KMS-11 (cell line): ENCODE data around the gene OTUD7B.

ENCODE experiments used
- H2AFZ ChIP-seq: fragments of 200-600 bp; sonication (generic); 2 replicates; pipeline ENCODE4 v1.6.1; 2016; ENCODE audit warnings: antibody characterized with exemption, mixed run types, low read depth
- H3K27ac ChIP-seq: fragments of 200-600 bp; sonication (generic); 2 replicates; pipeline ENCODE4 v1.6.1; 2016; ENCODE audit warnings: mild to moderate bottlenecking, mixed run types
- H3K27me3 ChIP-seq: fragments of 200-600 bp; sonication (generic); 2 replicates; pipeline ENCODE4 v1.6.1; 2017; ENCODE audit warnings: mild to moderate bottlenecking, low read depth, mixed run types, moderate library complexity; ENCODE audit not compliant: insufficient read depth
- H3K36me3 ChIP-seq: fragments of 200-600 bp; sonication (generic); 2 replicates; pipeline ENCODE4 v1.6.1; 2017; ENCODE audit warnings: mild to moderate bottlenecking, mixed run types; ENCODE audit not compliant: insufficient read depth
- H3K4me1 ChIP-seq: fragments of 200-600 bp; sonication (generic); 2 replicates; pipeline ENCODE4 v1.6.1; 2016; ENCODE audit warnings: mild to moderate bottlenecking, low read depth, mixed run types; ENCODE audit not compliant: poor library complexity, severe bottlenecking
- H3K4me2 ChIP-seq: fragments of 200-600 bp; sonication (generic); 2 replicates; pipeline ENCODE4 v1.7.0; 2016; ENCODE audit warnings: mild to moderate bottlenecking, mixed run types
- H3K4me3 ChIP-seq: fragments of 200-600 bp; sonication (generic); IDR thresholded peaks from 2 replicates; pipeline ENCODE4 v1.6.1; 2017; ENCODE audit warnings: low read depth, low read length, mixed read lengths; ENCODE audit not compliant: insufficient read depth
- H3K79me2 ChIP-seq: fragments of 200-600 bp; sonication (generic); 2 replicates; pipeline ENCODE4 v1.6.1; 2016; ENCODE audit warnings: low read depth, mixed run types; ENCODE audit not compliant: insufficient read depth
- H3K9ac ChIP-seq: fragments of 200-600 bp; sonication (generic); 2 replicates; pipeline ENCODE4 v1.6.1; 2016; ENCODE audit warnings: mild to moderate bottlenecking, mixed run types
- H4K20me1 ChIP-seq: fragments of 200-600 bp; sonication (generic); 2 replicates; pipeline ENCODE4 v1.6.1; 2016; ENCODE audit warnings: mild to moderate bottlenecking, mixed run types; ENCODE audit not compliant: insufficient read depth
- TF ChIP-seq, protein P1 (sequence below): fragments of 200-600 bp; sonication (generic); conservative IDR thresholded peaks from 2 replicates; pipeline ENCODE4 v1.6.1; 2017; ENCODE audit warnings: low read depth, mild to moderate bottlenecking, antibody characterized with exemption, low read length, moderate library complexity, mixed read lengths

The OTUD7B gene

DNA sequence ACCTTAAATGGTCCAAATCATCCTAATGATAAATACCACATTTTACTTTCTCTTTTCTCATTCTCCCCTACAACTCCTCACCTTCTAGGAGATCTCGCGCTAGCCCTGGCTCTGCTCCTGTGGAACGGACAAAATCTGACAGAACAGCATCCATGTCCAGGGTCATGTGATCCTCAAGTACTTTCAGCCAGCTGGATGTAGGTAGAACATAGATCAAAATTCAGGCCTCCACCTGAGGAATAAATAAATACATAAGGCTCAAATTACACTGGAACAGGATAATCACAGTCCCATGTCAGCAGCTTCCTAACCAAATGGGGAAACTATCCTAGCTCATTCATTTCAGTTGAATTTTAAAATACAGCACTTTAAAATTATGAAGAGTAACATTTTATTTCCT, 33.2 kb downstream of the OTUD7B start:
- H3K27me3 ChIP-seq: no peaks in the 10 kb centered on the region
- H3K79me2 ChIP-seq: peaks cover 7% of the 10 kb centered on the region; the same call in 1 of the 2 replicates
- TF ChIP-seq, protein P1, sequence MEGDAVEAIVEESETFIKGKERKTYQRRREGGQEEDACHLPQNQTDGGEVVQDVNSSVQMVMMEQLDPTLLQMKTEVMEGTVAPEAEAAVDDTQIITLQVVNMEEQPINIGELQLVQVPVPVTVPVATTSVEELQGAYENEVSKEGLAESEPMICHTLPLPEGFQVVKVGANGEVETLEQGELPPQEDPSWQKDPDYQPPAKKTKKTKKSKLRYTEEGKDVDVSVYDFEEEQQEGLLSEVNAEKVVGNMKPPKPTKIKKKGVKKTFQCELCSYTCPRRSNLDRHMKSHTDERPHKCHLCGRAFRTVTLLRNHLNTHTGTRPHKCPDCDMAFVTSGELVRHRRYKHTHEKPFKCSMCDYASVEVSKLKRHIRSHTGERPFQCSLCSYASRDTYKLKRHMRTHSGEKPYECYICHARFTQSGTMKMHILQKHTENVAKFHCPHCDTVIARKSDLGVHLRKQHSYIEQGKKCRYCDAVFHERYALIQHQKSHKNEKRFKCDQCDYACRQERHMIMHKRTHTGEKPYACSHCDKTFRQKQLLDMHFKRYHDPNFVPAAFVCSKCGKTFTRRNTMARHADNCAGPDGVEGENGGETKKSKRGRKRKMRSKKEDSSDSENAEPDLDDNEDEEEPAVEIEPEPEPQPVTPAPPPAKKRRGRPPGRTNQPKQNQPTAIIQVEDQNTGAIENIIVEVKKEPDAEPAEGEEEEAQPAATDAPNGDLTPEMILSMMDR: no peak
- H3K4me1 ChIP-seq: peaks cover 53% of the 10 kb centered on the region
- 0 out of 2 replicates have a peak, but pooled peaks cover 3% of the 10 kb centered on the region for H4K20me1 ChIP-seq
- no peak overlapping the region for H3K27ac ChIP-seq
- H3K4me2 ChIP-seq: no peak overlapping the region
- H2AFZ ChIP-seq: no peak overlapping the region
- H3K36me3 ChIP-seq: no peaks in the 10 kb centered on the region; the same call in 1 of the 2 replicates
- H3K4me3 ChIP-seq: no peak overlapping the region
- no peak overlapping the region for H3K9ac ChIP-seq

DNA sequence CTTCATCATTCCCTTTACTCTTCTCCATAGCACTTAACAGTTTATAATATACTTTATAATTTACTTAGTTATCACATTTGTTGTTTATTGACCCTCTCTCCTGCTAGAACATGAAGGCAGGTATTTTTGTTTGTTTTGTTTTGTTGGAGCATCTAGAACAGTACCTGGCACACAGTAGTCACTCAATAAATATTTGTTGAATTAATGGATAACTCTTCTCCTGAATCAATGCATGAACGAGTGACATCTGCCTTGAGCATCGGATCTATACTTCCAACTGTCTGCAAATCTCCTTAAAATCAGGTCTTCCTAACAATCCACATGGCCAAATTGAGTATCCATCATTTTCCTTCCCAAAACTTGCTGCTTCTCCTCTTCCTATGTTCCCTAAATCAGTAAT, 38.0 kb downstream of the OTUD7B start:
- Histone ChIP-seq H4K20me1 (0 out of 2 replicates have a peak, but pooled peaks cover 3% of the 10 kb centered on the region), H3K36me3 (no peaks in the 10 kb centered on the region; the same call in 1 of the 2 replicates), H3K27ac (no peak overlapping the region), H3K27me3 (no peaks in the 10 kb centered on the region), H3K4me3 (no peak overlapping the region), H3K79me2 (no peaks in the 10 kb centered on the region), H3K9ac (no peak overlapping the region), H3K4me2 (no peak overlapping the region), H3K4me1 (peaks cover 16% of the 10 kb centered on the region), H2AFZ (no peak overlapping the region)
- TF ChIP-seq, protein P1: no peak

GRCh38 chr1:149967646-149968045, 42.9 kb downstream of the OTUD7B start:
- Histone ChIP-seq H4K20me1 (no peaks in the 10 kb centered on the region), H3K4me3 (no peak overlapping the region), H3K27ac (no peak overlapping the region), H3K4me2 (no peak overlapping the region), H2AFZ (no peak overlapping the region), H3K9ac (no peak overlapping the region), H3K36me3 (no peaks in the 10 kb centered on the region), H3K27me3 (no peaks in the 10 kb centered on the region), H3K4me1 (peaks cover 11% of the 10 kb centered on the region), H3K79me2 (no peaks in the 10 kb centered on the region)
- TF ChIP-seq, protein P1: no peak

GRCh38 chr1:149967041-149967440, 43.5 kb downstream of the OTUD7B start:
- peaks cover 17% of the 10 kb centered on the region for H3K4me1 ChIP-seq
- no peaks in the 10 kb centered on the region for H4K20me1 ChIP-seq
- H3K4me2 ChIP-seq: no peak overlapping the region
- H3K36me3 ChIP-seq: no peaks in the 10 kb centered on the region
- H3K27ac ChIP-seq: no peak overlapping the region
- no peak overlapping the region for H2AFZ ChIP-seq
- no peaks in the 10 kb centered on the region for H3K79me2 ChIP-seq
- TF ChIP-seq, protein P1: no peak
- H3K4me3 ChIP-seq: no peak overlapping the region
- H3K9ac ChIP-seq: no peak overlapping the region
- no peaks in the 10 kb centered on the region for H3K27me3 ChIP-seq
